K562 (cell line): ENCODE results near the gene CDH16. TPM values are rescaled to one million over a fixed set of nuclear protein-coding genes. Genes with fewer than 3 reads are reported as not detected.

Experiments
- BCOR ChIP-seq: fragments of 450-650 bp; IDR thresholded peaks from 2 replicates; pipeline ENCODE4 v1.6.1; 2016
- FUS ChIP-seq: fragments of 200-400 bp; formaldehyde crosslinking; optimal IDR thresholded peaks from 2 replicates; pipeline ENCODE3; 2017; ENCODE audit warnings: low read depth, low read length
- RAD21 ChIP-seq, 2 experiments: fragments of 250-450 bp in 1 of 2; fragments of 450-650 bp in 1 of 2; sonication (Bioruptor Pico) in 1 of 2; formaldehyde crosslinking in 1 of 2; IDR thresholded peaks in 1 of 2; conservative IDR thresholded peaks in 1 of 2; 2 replicates each; pipeline versions ENCODE4 v1.4.0 to v1.8.0; 2020 to 2022; ENCODE audit warnings: mild to moderate bottlenecking in 2 of 2, moderate library complexity in 1 of 2
- polyA plus RNA-seq, 8 experiments: library from polyadenylated mRNA; depleted of rRNA in 4 of 8; stranded (reverse) in 5 of 8; unstranded in 3 of 8; fragments of >200 nt; fragmentation: Nextera tagmentation in 2 of 8; fragmentation: Illumina TruSeq in 1 of 8; extraction: Ambion mirVana in 2 of 8; extraction: Trizol in 1 of 8; gene quantifications; 2 replicates each; pipeline versions ENCODE4 v1.2.1 to v1.2.3, GENCODE V29; 2011 to 2014; ENCODE audit warnings: inconsistent platforms in 1 of 8, missing spikeins in 1 of 8
- total RNA-seq, 7 experiments: library from RNA; depleted of rRNA in 6 of 7; stranded (reverse); fragments of >200 nt in 6 of 7; fragmentation: Illumina TruSeq in 2 of 7; extraction: Trizol in 2 of 7; gene quantifications; 2 replicates each; pipeline versions ENCODE4 v1.2.1 to v1.2.3, GENCODE V29; 2011 to 2021; ENCODE audit warnings: low replicate concordance in 1 of 7
- TF ChIP-seq, protein P1 (sequence below), 2 experiments: fragments of 450-650 bp; formaldehyde crosslinking in 1 of 2; IDR thresholded peaks; 2 replicates each; pipeline versions ENCODE4 v1.4.0 to v1.6.1; 2014 to 2020; ENCODE audit warnings: mild to moderate bottlenecking in 2 of 2, borderline replicate concordance in 1 of 2, low read depth in 1 of 2

CDH16 gene
- total and polyA plus RNA-seq, 9 of the 15 experiments (the other 6 are each of a cell fraction or from before 2014, with no cell fraction given): not detected

DNA sequence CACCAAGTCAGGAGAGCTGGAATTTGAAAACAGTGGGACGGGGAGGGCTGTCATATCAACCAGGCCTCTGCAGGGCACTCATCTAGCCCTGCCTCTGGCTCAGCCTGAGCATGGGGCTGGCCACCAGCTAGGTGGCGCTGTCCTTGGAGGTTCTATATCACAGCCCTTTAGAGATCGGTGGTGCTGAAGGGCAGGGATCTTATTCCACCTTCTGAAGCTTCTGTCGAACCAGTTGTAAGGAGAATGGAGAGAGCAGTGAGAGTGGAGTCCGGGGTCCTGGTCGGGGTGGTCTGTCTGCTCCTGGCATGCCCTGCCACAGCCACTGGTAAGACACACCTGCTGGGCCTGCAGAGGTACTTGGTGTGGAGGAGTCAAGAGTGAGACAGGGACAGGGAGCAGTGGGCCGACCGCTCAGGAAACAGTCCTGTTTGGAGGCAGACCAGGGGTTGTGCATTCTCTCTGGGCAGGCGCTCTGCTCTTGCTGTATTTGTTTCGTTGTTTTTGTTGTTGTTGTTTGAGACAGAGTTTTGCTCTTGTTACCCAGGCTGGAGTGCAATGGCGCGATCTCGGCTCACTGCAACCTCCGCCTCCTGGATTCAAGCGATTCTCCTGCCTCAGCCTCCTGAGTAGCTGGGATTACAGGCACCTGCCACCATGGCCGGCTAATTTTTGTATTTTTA lies 42.5 kb upstream of the CDH16 start, which contains the start of gene CES3 (continued):
- peak in 1 of 2 experiments; percentile 43; a peak in 2 of 4 replicates for TF ChIP-seq RAD21 (CRISPR knock-in tag; conservative IDR thresholded peaks at IDR 0.05 in 1 of 2, IDR thresholded peaks at IDR 0.05 in 1 of 2)
- TF ChIP-seq, protein P1, sequence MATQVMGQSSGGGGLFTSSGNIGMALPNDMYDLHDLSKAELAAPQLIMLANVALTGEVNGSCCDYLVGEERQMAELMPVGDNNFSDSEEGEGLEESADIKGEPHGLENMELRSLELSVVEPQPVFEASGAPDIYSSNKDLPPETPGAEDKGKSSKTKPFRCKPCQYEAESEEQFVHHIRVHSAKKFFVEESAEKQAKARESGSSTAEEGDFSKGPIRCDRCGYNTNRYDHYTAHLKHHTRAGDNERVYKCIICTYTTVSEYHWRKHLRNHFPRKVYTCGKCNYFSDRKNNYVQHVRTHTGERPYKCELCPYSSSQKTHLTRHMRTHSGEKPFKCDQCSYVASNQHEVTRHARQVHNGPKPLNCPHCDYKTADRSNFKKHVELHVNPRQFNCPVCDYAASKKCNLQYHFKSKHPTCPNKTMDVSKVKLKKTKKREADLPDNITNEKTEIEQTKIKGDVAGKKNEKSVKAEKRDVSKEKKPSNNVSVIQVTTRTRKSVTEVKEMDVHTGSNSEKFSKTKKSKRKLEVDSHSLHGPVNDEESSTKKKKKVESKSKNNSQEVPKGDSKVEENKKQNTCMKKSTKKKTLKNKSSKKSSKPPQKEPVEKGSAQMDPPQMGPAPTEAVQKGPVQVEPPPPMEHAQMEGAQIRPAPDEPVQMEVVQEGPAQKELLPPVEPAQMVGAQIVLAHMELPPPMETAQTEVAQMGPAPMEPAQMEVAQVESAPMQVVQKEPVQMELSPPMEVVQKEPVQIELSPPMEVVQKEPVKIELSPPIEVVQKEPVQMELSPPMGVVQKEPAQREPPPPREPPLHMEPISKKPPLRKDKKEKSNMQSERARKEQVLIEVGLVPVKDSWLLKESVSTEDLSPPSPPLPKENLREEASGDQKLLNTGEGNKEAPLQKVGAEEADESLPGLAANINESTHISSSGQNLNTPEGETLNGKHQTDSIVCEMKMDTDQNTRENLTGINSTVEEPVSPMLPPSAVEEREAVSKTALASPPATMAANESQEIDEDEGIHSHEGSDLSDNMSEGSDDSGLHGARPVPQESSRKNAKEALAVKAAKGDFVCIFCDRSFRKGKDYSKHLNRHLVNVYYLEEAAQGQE (IDR thresholded peaks at IDR 0.05; ENCODE audit: borderline replicate concordance): peak; percentile 55
- TF ChIP-seq, protein P1 (CRISPR knock-in tag; IDR thresholded peaks at IDR 0.05; ENCODE audit: low read depth): peak; percentile 35; the same call in 1 of the 2 replicates
- no peak for TF ChIP-seq FUS
- TF ChIP-seq BCOR: 0 out of 2 replicates have a peak, but pooled peaks have one; percentile 10
